GM12865 (cell line): ENCODE data around the gene FAM210B.

Experiments
- DNase-seq: peaks from one replicate; pipeline ENCODE4 v3.0.0; 2010; ENCODE audit warnings: low read depth
- H3K4me3 ChIP-seq: 2 replicates; pipeline ENCODE4 v1.5.1; 2011; ENCODE audit warnings: mild to moderate bottlenecking, low read depth, low read length, control low read depth
- TF ChIP-seq, protein P1 (sequence below): IDR thresholded peaks from 2 replicates; pipeline ENCODE4 v1.5.1; 2011; ENCODE audit warnings: low read length, control low read depth, low read depth, inconsistent platforms; ENCODE audit not compliant: insufficient read depth; ENCODE audit errors: missing control alignments

FAM210B gene, protein sequence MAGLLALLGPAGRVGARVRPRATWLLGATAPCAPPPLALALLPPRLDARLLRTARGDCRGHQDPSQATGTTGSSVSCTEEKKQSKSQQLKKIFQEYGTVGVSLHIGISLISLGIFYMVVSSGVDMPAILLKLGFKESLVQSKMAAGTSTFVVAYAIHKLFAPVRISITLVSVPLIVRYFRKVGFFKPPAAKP

DNA sequence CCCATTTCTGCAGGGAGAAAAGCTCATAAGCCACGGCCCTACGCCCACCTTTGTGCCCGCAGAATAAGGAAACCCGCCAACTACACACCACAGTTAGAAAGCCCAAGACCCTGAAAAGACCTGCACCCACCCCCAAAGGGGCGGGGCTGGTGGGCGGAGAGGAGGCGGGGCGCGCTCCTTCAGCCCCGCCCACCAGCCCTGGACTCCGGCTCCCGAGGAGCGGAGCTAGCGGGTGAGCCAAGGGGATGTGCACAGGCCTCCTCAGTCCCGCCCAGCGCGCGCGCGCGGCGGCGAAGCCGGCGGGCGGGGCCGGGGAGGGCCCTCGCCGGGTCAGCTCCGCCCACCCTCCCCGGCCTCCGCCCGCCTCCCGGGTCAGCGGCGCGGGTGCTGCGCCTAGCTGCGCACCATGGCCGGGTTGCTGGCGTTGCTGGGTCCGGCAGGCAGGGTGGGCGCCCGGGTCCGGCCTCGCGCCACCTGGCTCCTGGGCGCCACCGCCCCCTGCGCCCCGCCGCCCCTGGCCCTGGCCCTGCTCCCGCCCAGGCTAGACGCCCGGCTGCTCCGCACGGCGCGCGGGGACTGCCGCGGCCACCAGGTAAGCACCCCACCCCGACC is at the start of gene FAM210B:
Gene FAM210B (plus strand): TSS at position 375 of the 612 bp plus-strand sequence. CDS start 32 bp downstream, at position 407.
- TF ChIP-seq, protein P1, sequence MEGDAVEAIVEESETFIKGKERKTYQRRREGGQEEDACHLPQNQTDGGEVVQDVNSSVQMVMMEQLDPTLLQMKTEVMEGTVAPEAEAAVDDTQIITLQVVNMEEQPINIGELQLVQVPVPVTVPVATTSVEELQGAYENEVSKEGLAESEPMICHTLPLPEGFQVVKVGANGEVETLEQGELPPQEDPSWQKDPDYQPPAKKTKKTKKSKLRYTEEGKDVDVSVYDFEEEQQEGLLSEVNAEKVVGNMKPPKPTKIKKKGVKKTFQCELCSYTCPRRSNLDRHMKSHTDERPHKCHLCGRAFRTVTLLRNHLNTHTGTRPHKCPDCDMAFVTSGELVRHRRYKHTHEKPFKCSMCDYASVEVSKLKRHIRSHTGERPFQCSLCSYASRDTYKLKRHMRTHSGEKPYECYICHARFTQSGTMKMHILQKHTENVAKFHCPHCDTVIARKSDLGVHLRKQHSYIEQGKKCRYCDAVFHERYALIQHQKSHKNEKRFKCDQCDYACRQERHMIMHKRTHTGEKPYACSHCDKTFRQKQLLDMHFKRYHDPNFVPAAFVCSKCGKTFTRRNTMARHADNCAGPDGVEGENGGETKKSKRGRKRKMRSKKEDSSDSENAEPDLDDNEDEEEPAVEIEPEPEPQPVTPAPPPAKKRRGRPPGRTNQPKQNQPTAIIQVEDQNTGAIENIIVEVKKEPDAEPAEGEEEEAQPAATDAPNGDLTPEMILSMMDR = no peak
- H3K4me3 ChIP-seq = peak within 1 kb of the TSS; percentile 56
- DNase-seq = peak; percentile 88

GRCh38 chr20:56316051-56316450 is 42.7 kb upstream of the FAM210B start:
- DNase-seq = no peak
- H3K4me3 ChIP-seq = no peak overlapping the region
- TF ChIP-seq, protein P1 = no peak

DNA sequence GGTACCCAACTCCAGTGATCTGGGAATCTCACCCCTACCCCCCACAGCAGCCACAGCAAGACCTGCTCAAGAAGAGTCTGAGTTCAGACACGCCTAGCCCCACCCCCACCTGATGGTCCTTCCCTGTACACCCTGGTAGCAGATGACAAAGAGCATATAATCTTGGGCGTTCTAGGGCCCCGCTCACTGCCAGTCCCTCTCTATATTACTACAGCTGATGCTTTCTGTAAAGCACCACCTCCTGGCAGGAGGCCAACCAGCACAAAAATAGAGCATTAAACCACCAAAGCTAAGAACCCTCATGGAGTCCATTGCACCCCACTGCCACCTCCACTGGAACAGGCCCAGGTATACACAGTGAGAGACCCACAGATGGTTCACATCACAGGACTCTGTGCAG is 42.3 kb upstream of the FAM210B start:
- TF ChIP-seq, protein P1 = no peak
- no peak for DNase-seq

GRCh38 chr20:56322681-56323080 is 36.1 kb upstream of the FAM210B start:
- TF ChIP-seq, protein P1 = no peak
- DNase-seq = no peak
- H3K4me3 ChIP-seq = no peak overlapping the region

More for the DNA sequence above, 42.3 kb upstream of the FAM210B start:
- no peak overlapping the region for H3K4me3 ChIP-seq

- DNase-seq = no peak
- H3K4me3 ChIP-seq = no peak overlapping the region
- TF ChIP-seq, protein P1 = no peak
These were observed 35.6 kb upstream of the FAM210B start for GRCh38 chr20:56323206-56323605.

DNA sequence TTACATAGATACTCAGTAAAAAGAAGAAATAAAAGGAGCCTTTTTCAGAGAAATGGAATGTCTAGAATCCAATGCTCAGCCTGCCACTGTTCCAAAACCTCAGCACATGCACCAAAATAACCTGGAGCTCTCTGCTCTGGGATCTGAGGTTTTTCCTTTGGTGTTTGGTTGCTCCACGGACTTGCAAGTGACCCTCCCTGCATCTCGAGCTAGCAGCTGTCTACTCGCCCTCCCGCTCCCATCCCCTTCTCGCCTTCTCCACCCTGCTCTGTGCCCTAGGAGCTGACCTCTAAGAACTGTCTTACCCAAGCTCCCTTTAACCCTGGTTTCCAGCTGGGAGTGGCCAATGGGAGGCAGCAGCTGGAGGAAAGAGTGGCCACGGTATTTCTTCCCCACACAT is 35.1 kb upstream of the FAM210B start:
- TF ChIP-seq, protein P1 = no peak
- no peak for DNase-seq
- H3K4me3 ChIP-seq = no peak overlapping the region

DNA sequence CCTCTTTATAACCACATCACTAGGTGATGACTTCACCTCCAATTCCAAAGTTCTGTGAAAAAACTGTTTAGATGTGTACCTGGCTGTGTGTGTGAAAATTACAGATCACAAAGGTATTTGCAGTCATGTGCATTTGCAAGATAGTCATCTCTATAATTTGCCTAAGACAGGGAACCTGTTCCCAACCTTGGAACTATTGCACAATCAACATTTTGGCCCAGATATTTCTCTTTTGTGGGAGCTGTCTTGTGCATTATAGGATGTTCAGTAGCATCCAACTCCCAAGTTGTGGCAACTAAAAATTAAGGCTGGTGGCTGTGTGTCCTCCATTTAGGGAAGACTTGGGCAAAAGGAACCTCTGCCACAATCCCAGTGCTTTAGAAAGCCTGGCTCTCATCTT is 34.0 kb upstream of the FAM210B start:
- DNase-seq = no peak
- TF ChIP-seq, protein P1 = no peak
- H3K4me3 ChIP-seq = no peak overlapping the region
